Upper lobe of right lung (tissue), 1 donor: Measurements from ENCODE around the gene TBC1D22B. TPM values are rescaled to one million over a fixed set of nuclear protein-coding genes. Genes with fewer than 3 reads are reported as not detected.

ENCODE experiments used
- ATAC-seq: fragments of 200-7000 bp; cut with Tn5 transposase; one replicate; pipeline ENCODE4 v1.9.1; 2020; ENCODE audit warnings: mild to moderate bottlenecking, moderate library complexity
- DNase-seq: peaks from one replicate; pipeline ENCODE4 v3.0.0-alpha.2; 2020
- H3K27ac ChIP-seq: fragments of 200-600 bp; one replicate; pipeline ENCODE4 v1.8.0; 2022
- H3K27me3 ChIP-seq: fragments of 200-600 bp; one replicate; pipeline ENCODE4 v1.8.0; 2022; ENCODE audit warnings: mild to moderate bottlenecking
- H3K36me3 ChIP-seq: fragments of 200-600 bp; one replicate; pipeline ENCODE4 v1.8.0; 2022
- H3K4me1 ChIP-seq: fragments of 200-600 bp; one replicate; pipeline ENCODE4 v1.8.0; 2022
- H3K4me3 ChIP-seq: fragments of 200-600 bp; one replicate; pipeline ENCODE4 v1.8.0; 2022; ENCODE audit warnings: mild to moderate bottlenecking
- H3K9me3 ChIP-seq: fragments of 200-600 bp; one replicate; pipeline ENCODE4 v1.8.0; 2022
- CTCF ChIP-seq: fragments of 200-600 bp; IDR thresholded peaks from one replicate; pipeline ENCODE4 v1.8.0; 2022; ENCODE audit warnings: antibody characterized with exemption
- intact Hi-C: fragments of 100-400 bp; cut with DNase I; formaldehyde crosslinking; loops from one replicate; pipeline ENCODE4 v1.11.0; 2022
- long read RNA-seq: library from polyadenylated mRNA; unstranded; transcript quantifications from one replicate; pipeline ENCODE4 v2.0.0, GENCODE V29; 2021
- total RNA-seq: library from RNA; stranded (reverse); fragmentation: NEBNext Ultra II Directional; extraction: Animal tissue kit (Norgen Biotek cat#: 25700); gene quantifications from one replicate; pipeline ENCODE4 v1.2.1, GENCODE V29; 2021
- donor health status: DM: no; HTN: yes; CAD: no; lungs with severe emphysema.

Gene TBC1D22B
- total RNA-seq: 12.4 TPM
- long read RNA-seq, transcript TBC1D22B-201 (13 exons, 3,462 nt): major isoform, 12 of 17 reads
- long read RNA-seq, partial matches to known transcripts: 3 of 17 reads
- long read RNA-seq, other reads (novel, unspliced or antisense): 2 of 17 reads

GRCh38 chr6:37257634-37258404 is at the start of gene TBC1D22B, which contains the start of gene TMEM217:
Gene TBC1D22B, plus strand, starts transcription at chr6:37257772. Its CDS starts 146 bp downstream, at chr6:37257918.
Gene TMEM217, minus strand, starts transcription at chr6:37258144. Its CDS starts 39,114 bp downstream, at chr6:37219030.
- H3K36me3 ChIP-seq: no peaks in the 10 kb centered on the region
- peak within 1 kb of the TSS; percentile 88 for H3K27ac ChIP-seq
- intact Hi-C loops: no loop called here
- peak within 1 kb of the TSS; percentile 79 for H3K4me3 ChIP-seq
- ATAC-seq (peak; percentile 100), DNase-seq (peak; percentile 98)
- H3K27me3 ChIP-seq: no peaks in the 10 kb centered on the region
- no peak for TF ChIP-seq CTCF
- H3K9me3 ChIP-seq: no peaks in the 10 kb centered on the region
- peaks cover 18% of the 10 kb centered on the region for H3K4me1 ChIP-seq

GRCh38 chr6:37207903-37208456 is 49.6 kb upstream of the TBC1D22B start:
- intact Hi-C loops: loop anchor here (10.0 kb wide), 1 partner anchor 183 kb away; no protein-coding TSS in a partner anchor
- ATAC-seq (peak; percentile 92), DNase-seq (peak; percentile 89)
- H3K4me3 ChIP-seq: no peak overlapping the region
- H3K27ac ChIP-seq: no peak overlapping the region
- H3K9me3 ChIP-seq: no peaks in the 10 kb centered on the region
- no peaks in the 10 kb centered on the region for H3K27me3 ChIP-seq
- no peaks in the 10 kb centered on the region for H3K36me3 ChIP-seq
- peak; percentile 81 for TF ChIP-seq CTCF
- H3K4me1 ChIP-seq: peaks cover 18% of the 10 kb centered on the region

- H3K27me3 ChIP-seq: no peaks in the 10 kb centered on the region
- H3K4me1 ChIP-seq: peaks cover 18% of the 10 kb centered on the region
- H3K4me3 ChIP-seq: no peak overlapping the region
- H3K36me3 ChIP-seq: no peaks in the 10 kb centered on the region
- H3K27ac ChIP-seq: no peak overlapping the region
- TF ChIP-seq CTCF: no peak
- DNase-seq (no peak), ATAC-seq (no peak)
- no peaks in the 10 kb centered on the region for H3K9me3 ChIP-seq
- intact Hi-C loops: loop anchor here (10.0 kb wide), 1 partner anchor 184 kb away; no protein-coding TSS in a partner anchor
Observed at GRCh38 chr6:37208793-37209192, 48.8 kb upstream of the TBC1D22B start.

GRCh38 chr6:37209461-37210205 is 47.9 kb upstream of the TBC1D22B start:
- Histone ChIP-seq H3K36me3 (no peaks in the 10 kb centered on the region), H3K27ac (no peak overlapping the region), H3K4me3 (no peak overlapping the region), H3K27me3 (no peaks in the 10 kb centered on the region), H3K9me3 (no peaks in the 10 kb centered on the region), H3K4me1 (peaks cover 18% of the 10 kb centered on the region)
- intact Hi-C loops: loop anchor here (10.0 kb wide), 1 partner anchor 185 kb away; no protein-coding TSS in a partner anchor
- TF ChIP-seq CTCF: no peak
- DNase-seq (no peak), ATAC-seq (no peak)

GRCh38 chr6:37210313-37210968 is 47.1 kb upstream of the TBC1D22B start:
- intact Hi-C loops: no loop called here
- DNase-seq: no peak
- H3K27me3 ChIP-seq: no peaks in the 10 kb centered on the region

More at GRCh38 chr6:37210313-37210968, 47.1 kb upstream of the TBC1D22B start:
- Histone ChIP-seq H3K9me3 (no peaks in the 10 kb centered on the region), H3K4me1 (peaks cover 13% of the 10 kb centered on the region), H3K36me3 (no peaks in the 10 kb centered on the region), H3K4me3 (no peak overlapping the region), H3K27ac (no peak overlapping the region)
- TF ChIP-seq CTCF: peak; percentile 96
- peak; percentile 87 for ATAC-seq
